AML-193 (cell line): ENCODE measurements around the gene FAM9C.
"Not testable (repeated sequence)": the region's sequence is repeated elsewhere in the genome, so short reads cannot be mapped to it uniquely, and the experiment has no call there.

Source experiments
- DNase-seq, 2 experiments: peaks; one replicate each; lab custom pipeline; 2025; lab: John Stamatoyannopoulos, UW

The FAM9C gene

GRCh38 chrX:13076176-13076961 lies 31.9 kb upstream of the FAM9C start:
- DNase-seq, result no peak

DNA sequence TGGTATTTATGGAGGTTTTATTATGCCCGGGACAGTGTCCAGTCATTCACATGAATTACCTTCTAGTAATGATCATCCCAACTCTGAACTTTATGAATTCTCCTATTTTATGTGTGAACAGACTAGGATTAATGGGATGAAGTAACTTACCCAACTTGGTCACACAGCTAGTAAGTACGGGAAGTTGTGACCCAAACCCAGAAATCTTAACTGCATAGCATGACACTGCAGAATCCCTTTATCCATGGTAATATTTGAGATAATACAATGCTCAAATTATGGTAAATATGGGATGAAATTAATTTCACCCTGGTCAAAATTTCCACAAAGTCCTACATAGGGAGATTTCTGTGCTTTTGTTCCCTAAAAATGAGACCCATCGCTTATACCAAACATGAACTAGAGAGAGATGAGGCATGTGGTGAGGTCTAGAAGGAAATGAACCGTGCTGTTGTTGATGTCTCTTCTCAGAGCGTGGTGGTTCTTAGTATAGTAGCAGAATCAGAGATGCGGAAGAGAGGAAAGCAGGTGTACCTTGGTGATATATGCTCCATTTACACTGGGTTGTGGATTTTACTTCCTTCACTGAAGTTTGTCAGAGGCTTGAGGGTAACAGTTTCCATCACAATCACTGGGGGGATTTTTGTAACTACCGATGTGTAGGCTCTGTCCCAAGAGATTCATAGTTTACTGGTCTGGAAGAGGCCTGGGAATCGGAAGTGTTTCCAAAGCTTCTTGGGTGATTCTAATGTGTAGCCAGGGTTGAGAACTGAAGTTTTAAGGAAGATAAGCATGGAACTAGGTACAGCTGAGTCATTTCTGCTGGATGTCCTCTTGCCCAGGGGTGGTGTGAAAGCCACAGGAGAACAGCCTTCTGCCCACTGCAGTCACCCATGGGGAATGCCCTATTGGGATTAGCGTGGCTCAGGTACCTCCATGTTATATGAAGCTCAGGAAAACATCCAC lies 30.2 kb upstream of the FAM9C start:
- DNase-seq, result no peak

DNA sequence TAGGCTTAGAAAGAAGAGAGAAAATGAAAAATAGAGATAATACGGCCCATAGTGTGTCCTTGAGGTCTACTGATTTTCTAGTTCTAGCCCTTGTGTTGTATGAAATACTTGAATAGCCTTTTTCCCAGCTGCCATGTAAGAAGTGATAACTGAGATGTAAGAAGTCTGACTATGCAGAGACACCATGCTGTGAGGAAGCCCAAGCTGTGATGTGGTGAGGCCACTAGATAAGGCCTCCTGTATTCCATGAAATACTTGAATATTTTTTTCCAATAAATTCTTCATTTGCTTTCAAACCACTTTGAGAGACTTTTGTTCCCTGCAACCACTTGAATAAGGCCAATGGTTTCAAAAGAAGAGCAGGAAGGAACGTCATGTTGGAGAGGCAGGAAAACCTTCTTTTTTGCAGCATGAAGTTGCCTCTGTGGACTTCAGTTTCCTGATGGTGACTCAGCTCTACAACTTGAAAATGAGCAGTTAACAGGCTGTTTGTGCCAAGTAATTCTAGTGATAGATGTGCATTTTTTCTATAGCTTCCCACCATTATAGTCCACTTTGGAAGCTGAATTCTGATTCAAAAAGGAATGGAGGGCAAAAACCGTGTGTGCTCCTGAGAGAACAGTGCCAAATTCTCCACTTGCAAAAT lies 25.5 kb upstream of the FAM9C start:
- no peak for DNase-seq

GRCh38 chrX:13068651-13069050 lies 24.2 kb upstream of the FAM9C start:
- DNase-seq, result no peak

DNA sequence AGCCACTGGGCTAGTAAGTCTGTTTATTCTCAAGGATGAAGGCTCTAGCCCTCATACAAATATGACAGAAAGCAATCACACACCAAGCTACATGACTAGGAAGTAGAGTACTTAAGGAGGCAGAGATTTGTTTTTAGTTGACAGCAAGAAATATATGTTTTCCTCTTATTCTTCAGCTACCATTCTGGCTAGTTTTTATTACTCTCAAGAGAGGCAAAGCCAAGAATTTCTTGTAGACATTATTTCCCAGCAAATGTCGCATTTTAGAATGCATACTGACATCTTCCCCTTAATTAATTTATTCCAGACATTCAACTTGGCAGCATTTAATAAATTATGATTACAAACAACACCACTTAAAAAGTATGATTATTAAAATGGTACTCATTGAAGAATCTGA lies 23.4 kb upstream of the FAM9C start:
- no peak for DNase-seq

DNA sequence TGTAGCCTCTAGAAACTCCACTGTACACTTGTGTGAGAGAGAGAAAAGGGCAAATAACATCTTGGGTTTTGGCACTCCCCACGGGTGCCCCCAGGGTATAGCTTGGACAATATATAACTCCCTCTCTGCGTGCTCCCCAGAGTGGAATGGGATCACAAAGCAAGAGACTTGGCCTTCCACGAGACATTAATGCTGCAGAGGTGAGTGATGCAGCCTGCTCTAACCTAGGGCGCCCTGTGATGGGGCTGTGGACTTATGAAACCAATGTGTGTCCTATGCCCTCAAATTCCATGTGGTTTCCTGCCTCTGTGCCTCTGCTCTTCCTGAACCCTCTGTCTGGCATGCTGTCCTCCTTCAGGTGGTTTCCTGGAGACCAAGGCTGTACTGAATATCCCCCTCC lies 22.0 kb upstream of the FAM9C start:
- DNase-seq, result no peak

DNA sequence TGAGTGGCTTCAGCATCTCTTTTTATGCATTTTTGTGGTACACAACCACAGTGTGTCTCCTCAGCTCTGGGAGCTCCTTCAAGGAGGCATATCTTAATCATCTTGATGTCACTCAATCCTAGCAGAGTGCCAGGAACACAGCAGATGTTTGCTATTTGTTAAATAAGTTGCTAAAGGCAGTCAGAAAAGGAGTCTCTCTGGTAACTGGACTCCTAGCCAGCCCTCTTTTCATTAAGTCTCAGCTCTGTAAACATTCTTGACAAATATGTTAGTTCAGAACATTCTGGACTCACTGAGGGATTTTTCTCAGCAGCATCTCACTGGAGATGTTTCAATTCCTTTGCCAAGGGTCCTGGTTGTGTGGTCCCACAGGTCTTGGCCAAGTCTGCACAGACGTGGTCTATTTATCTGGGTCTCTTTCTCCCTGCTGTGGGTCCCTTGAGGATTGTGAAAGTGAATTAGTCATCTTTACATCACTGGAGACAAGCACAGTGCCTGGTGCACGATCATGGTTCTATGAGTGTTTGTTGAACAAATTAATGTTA lies 20.3 kb upstream of the FAM9C start:
- no peak for DNase-seq

DNA sequence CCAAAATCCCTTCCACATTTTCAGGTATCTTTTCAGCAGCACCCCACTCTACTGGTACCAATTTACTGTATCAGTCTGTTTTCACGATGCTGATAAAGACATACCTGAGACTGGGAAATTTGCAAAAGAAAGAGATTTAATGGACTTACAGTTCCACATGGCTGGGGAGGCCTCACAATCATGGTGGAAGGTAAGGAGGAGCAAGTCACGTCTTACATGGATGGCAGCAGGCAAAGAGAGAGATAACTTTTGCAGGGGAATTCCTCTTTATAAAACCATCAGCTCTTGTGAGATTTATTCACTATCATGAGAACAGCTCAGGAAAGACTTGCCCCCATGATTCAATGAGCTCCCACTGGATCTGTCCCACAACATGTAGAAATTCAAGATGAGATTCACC lies 18.7 kb upstream of the FAM9C start:
- not testable (repeated sequence) for DNase-seq

DNA sequence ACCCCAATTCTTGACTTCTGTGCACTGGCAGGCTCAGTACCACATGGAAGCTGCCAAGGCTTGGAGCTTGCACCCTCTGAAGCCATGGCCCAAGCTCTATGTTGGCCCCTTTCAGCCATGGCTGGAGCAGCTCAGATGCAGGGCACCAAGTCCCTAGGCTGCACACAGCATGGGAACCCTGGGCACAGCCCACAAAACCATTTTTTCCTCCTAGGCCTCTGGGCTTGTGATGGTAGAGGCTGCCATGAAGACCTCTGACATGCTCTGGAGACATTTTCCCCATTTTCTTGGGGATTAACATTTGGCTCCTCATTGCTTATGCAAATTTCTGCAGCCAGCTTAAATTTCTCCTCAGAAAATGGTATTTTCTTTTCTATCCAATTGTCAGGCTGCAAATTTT lies 17.9 kb upstream of the FAM9C start:
- DNase-seq, result not testable (repeated sequence)

- DNase-seq, result not testable (repeated sequence)
These were observed 16.8 kb upstream of the FAM9C start for GRCh38 chrX:13061215-13061708.

DNA sequence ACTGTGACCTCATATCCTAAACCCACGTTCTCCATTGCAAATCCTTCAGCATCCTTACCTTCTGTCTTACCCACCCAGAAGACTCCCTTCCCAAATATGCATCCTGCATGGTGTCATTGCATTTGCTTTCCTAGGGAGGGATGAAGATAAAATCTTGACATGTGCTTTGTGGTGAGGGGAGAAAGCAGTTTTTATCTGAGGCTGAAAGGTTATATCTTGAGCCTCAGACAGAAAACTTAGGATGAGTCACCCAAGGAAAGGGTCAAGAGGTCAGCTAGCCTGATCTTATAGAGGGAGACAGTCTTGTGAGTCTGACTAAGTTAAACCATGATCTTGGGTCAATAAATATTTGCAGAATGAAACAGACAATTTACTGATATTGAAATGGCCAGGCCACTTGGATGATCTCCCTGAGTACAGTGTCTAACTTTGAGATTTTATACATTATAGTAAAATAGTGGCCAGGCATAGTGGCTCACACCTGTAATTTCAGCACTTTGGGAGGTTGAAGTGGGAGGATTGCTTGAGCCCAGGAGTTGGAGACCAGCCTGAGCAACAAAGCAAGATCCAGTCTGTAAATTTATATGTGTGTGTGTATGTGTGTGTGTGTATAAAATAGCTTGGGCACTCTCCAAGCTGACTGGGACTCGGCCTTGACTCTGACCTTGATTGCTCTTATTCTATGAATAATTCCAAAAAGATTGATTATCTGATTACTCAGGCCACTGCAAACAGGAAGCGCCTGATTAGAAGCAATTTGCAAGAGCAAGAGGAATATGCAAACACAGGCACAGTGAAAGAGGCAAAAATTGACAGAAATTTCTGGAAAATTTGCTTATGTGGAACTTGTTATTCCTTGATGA lies 15.4 kb upstream of the FAM9C start:
- DNase-seq, result no peak

DNA sequence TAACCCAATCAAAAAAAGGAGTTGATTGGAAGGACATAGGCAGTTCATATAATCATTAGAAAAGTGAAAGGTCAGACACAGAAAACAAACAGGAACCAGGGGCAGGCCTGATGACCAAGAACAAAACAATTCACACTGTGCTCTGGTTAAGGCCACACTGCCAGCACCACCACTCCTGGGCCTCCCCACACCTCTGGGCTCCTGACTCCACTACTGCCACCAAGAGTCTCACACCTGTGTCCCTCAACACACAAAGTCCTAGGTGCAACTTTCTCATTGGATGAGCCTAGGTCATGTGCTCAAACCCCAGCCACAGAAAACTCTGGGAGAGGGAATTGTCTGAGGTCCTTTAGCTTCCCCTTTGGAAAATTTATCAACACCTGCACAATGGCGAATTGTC lies 11.1 kb upstream of the FAM9C start:
- DNase-seq, result no peak

DNA sequence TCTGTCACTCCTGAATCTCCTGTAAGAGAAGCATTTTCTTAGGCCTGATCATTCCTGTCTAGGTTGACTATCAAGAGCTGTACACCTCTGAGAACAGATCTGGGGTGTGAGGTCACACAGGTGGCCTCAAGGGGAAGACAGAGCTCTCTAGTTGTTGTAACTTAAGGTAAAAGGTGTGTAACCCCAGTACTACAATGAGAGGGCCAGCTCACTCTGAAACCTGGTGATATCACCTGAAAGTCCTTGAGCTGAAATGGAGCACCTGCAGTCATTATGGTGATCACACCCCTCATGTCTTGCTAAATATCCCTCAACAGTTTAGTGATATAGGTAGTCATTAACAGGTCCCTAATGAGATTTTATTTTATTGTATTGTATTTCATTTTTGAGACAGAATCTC lies 8.8 kb upstream of the FAM9C start:
- no peak for DNase-seq

- DNase-seq, result no peak
These were observed 7.2 kb upstream of the FAM9C start for GRCh38 chrX:13051529-13052172.

- DNase-seq, result no peak
These were observed 6.7 kb upstream of the FAM9C start for GRCh38 chrX:13051167-13051528.

DNA sequence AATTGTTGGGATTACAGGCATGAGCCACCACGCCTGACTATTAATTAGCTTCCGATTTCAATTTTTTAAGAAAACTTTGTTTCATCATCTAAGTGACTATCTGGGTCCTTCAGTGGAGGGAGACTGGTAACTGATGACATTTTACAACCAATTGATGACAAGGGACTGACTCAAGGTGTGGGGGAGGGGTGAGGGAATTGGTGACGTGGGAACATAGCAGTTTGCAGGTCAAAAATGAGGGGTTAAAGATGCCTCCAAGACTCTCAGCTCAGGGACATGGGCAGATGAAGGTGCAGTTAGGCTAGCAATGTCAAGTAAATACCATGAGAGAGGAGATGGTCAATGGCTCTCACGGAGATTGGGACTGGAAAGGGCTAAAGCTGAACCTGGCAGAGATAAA lies 5.7 kb upstream of the FAM9C start:
- DNase-seq, result no peak

- DNase-seq, result no peak
These were observed 3.9 kb upstream of the FAM9C start for GRCh38 chrX:13048280-13048679.

- no peak for DNase-seq
These were observed 3.3 kb upstream of the FAM9C start for GRCh38 chrX:13047759-13048158.

GRCh38 chrX:13046141-13046855 lies 1.9 kb upstream of the FAM9C start:
- DNase-seq, result peak; percentile 59 to 69

- no peak for DNase-seq
These were observed 482 bp downstream of the FAM9C start for GRCh38 chrX:13043938-13044337.
